ENCODE results near the gene NFYC. TPM values are rescaled to one million over a fixed set of nuclear protein-coding genes. Genes with fewer than 3 reads are reported as not detected.

Gene NFYC
- total and polyA plus RNA-seq, 8 donors: 54.6 to 98.1 (median 86.0) TPM

DNA sequence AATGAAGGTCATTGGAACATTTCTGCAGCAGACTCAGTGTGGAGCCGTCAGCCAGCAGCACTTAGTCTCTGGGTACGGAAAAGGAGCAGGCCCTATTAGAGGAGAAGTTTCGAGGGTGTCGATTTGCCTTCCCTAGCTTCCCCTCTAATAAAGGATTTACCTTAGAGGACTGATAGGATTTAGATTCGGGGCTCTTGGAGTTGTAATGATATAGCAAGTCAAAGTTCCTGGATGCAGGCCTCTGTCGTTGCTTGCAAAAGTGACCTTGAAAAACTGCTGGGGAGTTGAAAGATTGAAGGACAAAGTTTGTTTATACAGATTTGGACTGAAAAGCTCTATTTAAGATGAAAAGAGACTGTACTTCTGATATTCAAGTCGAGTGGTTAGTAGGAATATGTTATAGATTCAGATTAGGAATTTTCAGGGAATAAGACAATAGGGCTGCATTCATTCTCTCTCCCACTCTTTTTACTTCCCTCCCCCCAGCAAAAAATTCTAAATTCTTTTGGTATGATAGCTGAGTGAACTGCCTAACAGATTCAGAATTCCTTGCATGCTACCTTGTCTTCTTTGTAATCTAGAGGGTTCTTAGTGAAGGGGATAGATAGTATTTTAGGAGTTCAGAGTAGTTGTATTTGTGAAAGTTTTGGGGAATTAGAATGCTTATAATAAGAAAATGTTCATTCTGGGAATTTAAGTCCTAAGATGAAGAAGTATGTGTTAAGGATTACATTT, 19.2 kb downstream of the NFYC start:
- peak overlapping the region; percentile 79 to 86 for H3K27ac ChIP-seq
- peaks cover 31 to 78% of the 10 kb centered on the region in 2 donors for H3K4me1 ChIP-seq
- no peaks in the 10 kb centered on the region for H3K36me3 ChIP-seq
- peak overlapping the region; percentile 42 to 43 for H3K4me3 ChIP-seq
- ATAC-seq (peak; percentile 23), DNase-seq (no peak)
- H3K27me3 ChIP-seq: no peaks in the 10 kb centered on the region
- H3K9me3 ChIP-seq: no peaks in the 10 kb centered on the region
- TF ChIP-seq, protein P1, sequence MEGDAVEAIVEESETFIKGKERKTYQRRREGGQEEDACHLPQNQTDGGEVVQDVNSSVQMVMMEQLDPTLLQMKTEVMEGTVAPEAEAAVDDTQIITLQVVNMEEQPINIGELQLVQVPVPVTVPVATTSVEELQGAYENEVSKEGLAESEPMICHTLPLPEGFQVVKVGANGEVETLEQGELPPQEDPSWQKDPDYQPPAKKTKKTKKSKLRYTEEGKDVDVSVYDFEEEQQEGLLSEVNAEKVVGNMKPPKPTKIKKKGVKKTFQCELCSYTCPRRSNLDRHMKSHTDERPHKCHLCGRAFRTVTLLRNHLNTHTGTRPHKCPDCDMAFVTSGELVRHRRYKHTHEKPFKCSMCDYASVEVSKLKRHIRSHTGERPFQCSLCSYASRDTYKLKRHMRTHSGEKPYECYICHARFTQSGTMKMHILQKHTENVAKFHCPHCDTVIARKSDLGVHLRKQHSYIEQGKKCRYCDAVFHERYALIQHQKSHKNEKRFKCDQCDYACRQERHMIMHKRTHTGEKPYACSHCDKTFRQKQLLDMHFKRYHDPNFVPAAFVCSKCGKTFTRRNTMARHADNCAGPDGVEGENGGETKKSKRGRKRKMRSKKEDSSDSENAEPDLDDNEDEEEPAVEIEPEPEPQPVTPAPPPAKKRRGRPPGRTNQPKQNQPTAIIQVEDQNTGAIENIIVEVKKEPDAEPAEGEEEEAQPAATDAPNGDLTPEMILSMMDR (IDR thresholded peaks at IDR 0.05): no peak
- intact Hi-C loops (cut with DNase I): no loop called here

- Histone ChIP-seq H3K36me3 (no peaks in the 10 kb centered on the region), H3K27ac (peak overlapping the region; percentile 79 to 86), H3K27me3 (no peaks in the 10 kb centered on the region), H3K4me3 (no peak overlapping the region), H3K4me1 (peaks cover 31 to 85% of the 10 kb centered on the region in 2 donors), H3K9me3 (no peaks in the 10 kb centered on the region)
- peak; percentile 45 for ATAC-seq
- TF ChIP-seq, protein P1 (IDR thresholded peaks at IDR 0.05): no peak
- intact Hi-C loops (cut with DNase I): no loop called here
- peak in 1 of 4 donors; percentile 47 for DNase-seq
Measured at GRCh38 chr1:40711465-40712404, 20.2 kb downstream of the NFYC start.

DNA sequence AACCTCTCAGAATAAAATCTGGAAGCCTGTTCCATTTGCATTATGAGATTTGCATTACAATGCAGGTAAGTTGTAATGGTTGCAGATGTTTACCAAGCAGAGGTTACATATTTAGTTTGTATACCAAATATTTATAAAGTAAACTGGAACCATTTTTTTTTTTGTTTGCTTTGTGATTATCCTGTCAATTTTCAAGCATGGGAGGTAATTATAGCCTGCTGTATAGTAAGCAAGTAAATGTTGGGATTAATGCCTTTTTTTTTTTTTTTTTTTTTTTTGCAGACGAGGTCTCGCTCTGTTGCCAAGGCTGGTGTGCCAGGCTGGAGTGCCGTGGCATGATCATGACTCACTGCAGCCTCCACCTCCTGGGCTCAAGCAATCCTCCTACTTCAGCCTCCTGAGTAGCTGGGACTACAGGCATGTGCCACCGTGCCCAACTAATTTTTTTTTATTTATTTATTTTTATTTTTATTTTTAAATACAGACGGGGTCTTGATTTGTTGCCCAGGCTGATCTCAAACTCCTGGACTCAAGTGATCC, 21.0 kb downstream of the NFYC start:
- intact Hi-C loops (cut with DNase I): no loop called here
- Histone ChIP-seq H3K36me3 (no peaks in the 10 kb centered on the region), H3K9me3 (no peaks in the 10 kb centered on the region), H3K27ac (peak overlapping the region; percentile 79 to 86), H3K27me3 (no peaks in the 10 kb centered on the region), H3K4me1 (peaks cover 31 to 88% of the 10 kb centered on the region in 2 donors), H3K4me3 (no peak overlapping the region)
- TF ChIP-seq, protein P1 (IDR thresholded peaks at IDR 0.05): no peak
- DNase-seq (no peak), ATAC-seq (no peak)

GRCh38 chr1:40712997-40713396, 21.5 kb downstream of the NFYC start:
- Histone ChIP-seq H3K9me3 (no peaks in the 10 kb centered on the region), H3K27me3 (no peaks in the 10 kb centered on the region), H3K27ac (peak overlapping the region; percentile 79 to 86), H3K4me1 (peaks cover 34 to 90% of the 10 kb centered on the region in 2 donors), H3K36me3 (no peaks in the 10 kb centered on the region), H3K4me3 (no peak overlapping the region)
- TF ChIP-seq, protein P1 (IDR thresholded peaks at IDR 0.05): no peak
- intact Hi-C loops (cut with DNase I): no loop called here
- DNase-seq (peak in 1 of 4 donors; percentile 35), ATAC-seq (no peak)
